ENCODE results near the gene RAB39A. TPM values are rescaled to one million over a fixed set of nuclear protein-coding genes. Genes with fewer than 3 reads are reported as not detected.
"Not testable (repeated sequence)": the region's sequence is repeated elsewhere in the genome, so short reads cannot be mapped to it uniquely, and the experiment has no call there.

The RAB39A gene
- total and polyA plus RNA-seq, 8 donors: 0.80 to 5.6 (median 1.1) TPM

GRCh38 chr11:107928767-107929507 is 689 bp downstream of the RAB39A start:
- Histone ChIP-seq H3K27me3 (peaks cover 7 to 51% of the 10 kb centered on the region in 2 donors), H3K36me3 (no peaks in the 10 kb centered on the region), H3K4me1 (peaks cover 5 to 11% of the 10 kb centered on the region in 2 donors), H3K9me3 (no peaks in the 10 kb centered on the region), H3K27ac (peak overlapping the region in 1 of 2 donors; percentile 77), H3K4me3 (peak overlapping the region; percentile 34 to 61)
- ATAC-seq (peak; percentile 45), DNase-seq (peak in 2 of 4 donors; percentile 26 to 33)
- intact Hi-C loops (cut with DNase I): no loop called here
- TF ChIP-seq CTCF (IDR thresholded peaks at IDR 0.05): no peak

GRCh38 chr11:107929611-107930200 is 1.5 kb downstream of the RAB39A start:
- no peak for DNase-seq
- Histone ChIP-seq H3K36me3 (no peaks in the 10 kb centered on the region), H3K4me1 (peaks cover 5 to 11% of the 10 kb centered on the region in 2 donors), H3K27me3 (peaks cover 7 to 51% of the 10 kb centered on the region in 2 donors), H3K9me3 (no peaks in the 10 kb centered on the region), H3K27ac (peak overlapping the region in 1 of 2 donors; percentile 77), H3K4me3 (peak overlapping the region in 1 of 2 donors; percentile 61)
- no peak for TF ChIP-seq CTCF (IDR thresholded peaks at IDR 0.05)
- intact Hi-C loops (cut with DNase I): no loop called here
- ATAC-seq: no peak

- peaks cover 7 to 47% of the 10 kb centered on the region in 2 donors for H3K27me3 ChIP-seq
- H3K9me3 ChIP-seq: no peaks in the 10 kb centered on the region
- H3K36me3 ChIP-seq: no peaks in the 10 kb centered on the region
- no peak for DNase-seq
- no peak for TF ChIP-seq CTCF (IDR thresholded peaks at IDR 0.05)
- H3K4me3 ChIP-seq: no peak overlapping the region
- H3K27ac ChIP-seq: no peak overlapping the region
- peaks cover 5 to 11% of the 10 kb centered on the region in 2 donors for H3K4me1 ChIP-seq
- ATAC-seq: no peak
- intact Hi-C loops (cut with DNase I): no loop called here
These were observed 3.0 kb downstream of the RAB39A start for GRCh38 chr11:107931206-107931605.

DNA sequence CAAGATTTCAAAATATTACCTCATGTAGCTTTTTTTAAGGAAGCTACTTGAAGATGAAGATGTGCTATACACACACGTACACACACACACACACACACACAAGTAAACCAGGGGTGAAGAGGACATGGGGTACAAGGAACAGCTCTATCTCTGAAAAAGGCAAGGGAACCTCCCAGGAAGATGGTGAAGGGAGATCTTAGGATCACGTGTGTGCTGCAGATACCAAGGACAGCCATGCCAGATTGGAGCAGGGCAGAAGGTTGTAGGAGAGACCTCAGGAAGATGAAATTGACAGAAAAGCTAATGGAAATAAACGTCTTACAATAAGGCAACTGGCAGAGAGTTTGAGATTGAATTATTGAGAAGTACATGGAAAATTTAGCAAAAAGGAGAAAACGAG is 19.7 kb downstream of the RAB39A start:
- Histone ChIP-seq H3K27ac (no peak overlapping the region), H3K4me1 (no peaks in the 10 kb centered on the region), H3K9me3 (no peaks in the 10 kb centered on the region), H3K4me3 (no peak overlapping the region), H3K27me3 (no peaks in the 10 kb centered on the region), H3K36me3 (no peaks in the 10 kb centered on the region)
- ATAC-seq: no peak
- intact Hi-C loops (cut with DNase I): no loop called here
- no peak for DNase-seq
- no peak for TF ChIP-seq CTCF (IDR thresholded peaks at IDR 0.05)

GRCh38 chr11:107948328-107948727 is 20.1 kb downstream of the RAB39A start:
- H3K9me3 ChIP-seq; H3K4me3 ChIP-seq; H3K36me3 ChIP-seq; H3K4me1 ChIP-seq; ATAC-seq; intact Hi-C loops (cut with DNase I); H3K27ac ChIP-seq; H3K27me3 ChIP-seq; DNase-seq: not testable (repeated sequence)
